NCI-H1092 treated with DMSO at 0.1 percent for 48 hours (cell line): Measurements from ENCODE around the gene IGSF21.
"Not testable (repeated sequence)": the region's sequence is repeated elsewhere in the genome, so short reads cannot be mapped to it uniquely, and the experiment has no call there.

Experiments used
- DNase-seq: peaks from one replicate; lab custom pipeline; 2025; lab: John Stamatoyannopoulos, UW

IGSF21 gene

DNA sequence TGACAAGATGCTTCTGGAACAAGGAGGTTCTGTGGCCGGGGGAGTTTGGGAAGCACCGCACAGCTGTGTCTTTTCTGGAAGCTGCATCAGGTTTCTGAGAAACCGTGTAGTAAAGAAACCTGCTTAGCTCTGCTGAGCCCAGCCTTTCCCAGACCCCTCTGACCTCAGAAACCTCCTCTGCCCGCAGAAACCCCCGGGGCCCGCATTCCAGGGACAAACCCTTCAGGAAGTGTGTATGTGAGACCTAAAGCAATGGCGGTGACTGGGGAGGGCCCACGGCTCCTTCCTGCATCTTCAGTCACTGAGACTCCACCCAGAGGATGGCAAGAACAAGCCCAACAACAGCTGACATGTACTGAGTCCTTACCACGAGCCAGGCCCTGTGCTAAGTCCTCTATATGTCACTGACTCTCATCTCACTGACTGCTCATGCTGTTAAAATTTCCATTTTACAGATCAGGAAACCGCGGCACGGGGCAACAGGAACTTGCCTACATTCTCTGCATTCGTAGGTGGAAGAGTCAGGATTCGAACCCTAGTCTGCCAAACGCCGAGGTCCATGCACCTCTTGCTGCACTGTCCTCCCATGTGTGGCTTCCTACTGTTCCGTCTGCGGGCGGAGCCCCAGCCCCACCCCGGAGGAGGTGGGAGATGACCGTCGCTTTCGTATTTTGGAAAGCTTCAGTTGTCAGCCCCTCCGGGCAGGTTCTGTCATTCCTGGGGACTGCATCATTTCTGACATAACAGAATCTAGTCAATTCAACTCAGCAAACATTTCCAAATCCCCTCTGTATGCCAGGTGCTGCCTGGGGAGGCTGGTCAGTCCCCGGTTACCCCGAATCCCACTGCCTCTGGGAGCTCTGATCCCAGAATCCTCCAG lies 299.8 kb downstream of the IGSF21 start:
- DNase-seq, result no peak

DNA sequence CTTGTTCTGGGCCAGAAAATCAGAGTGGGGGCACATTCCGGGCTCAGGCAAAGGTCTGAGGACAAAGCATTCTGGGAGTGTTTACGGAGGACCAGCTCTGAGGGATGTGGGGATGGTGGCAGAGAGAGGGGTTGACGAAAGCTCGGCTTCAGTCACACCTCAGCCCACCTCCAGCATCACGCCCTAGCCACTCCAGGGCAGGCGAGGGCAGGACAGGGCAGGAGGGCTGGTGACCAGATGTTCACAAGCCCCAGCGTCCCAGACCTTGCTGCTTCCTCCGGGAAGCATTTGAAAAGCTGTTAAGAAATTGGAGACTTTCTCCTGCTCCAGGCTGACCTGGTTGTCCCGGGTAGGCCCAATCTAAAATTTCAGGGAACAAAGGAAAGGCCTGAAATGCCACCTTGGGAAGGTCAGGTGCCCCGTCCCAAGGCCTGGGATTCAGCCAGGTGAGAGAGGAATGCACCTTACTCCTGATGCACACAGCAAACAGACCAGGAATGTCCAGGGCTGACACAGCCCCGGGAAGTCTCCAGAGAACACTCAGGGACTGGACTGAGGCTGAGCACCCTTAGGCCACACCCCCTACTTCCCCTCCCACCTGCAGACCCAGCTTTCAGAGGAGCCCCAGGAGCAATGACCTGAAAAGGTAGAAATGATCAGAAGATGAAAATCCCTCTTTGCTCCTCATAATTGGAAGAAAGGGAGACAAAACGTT lies 301.2 kb downstream of the IGSF21 start:
- DNase-seq, result no peak

DNA sequence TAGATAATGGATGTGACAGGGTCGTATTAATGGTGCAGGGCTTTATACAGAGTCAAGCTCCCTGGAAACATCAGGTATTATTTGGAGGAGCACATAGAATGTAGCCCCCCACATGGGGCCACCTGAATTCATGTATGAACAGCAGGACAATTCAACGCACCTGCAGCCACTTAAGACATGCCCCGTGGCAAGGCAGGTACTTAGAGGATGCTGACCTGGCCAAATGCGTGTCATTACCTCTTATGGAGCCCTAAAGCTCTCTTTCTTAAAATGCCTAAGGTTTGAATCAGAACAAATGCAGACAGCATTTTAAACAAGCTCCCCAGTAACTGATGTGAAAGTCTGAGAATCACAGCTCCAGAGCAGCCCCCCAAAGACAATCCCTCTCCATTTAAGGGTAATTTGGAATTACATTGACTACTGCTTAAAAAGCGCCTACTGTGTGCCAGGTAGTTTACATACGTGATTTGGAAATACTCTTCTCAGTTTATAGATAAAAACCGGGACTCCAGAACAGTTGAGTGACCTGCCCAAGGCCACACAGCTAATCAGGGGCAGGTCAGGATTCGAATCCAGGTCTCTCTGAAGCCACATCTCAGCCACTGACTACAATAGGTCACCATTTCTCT lies 302.1 kb downstream of the IGSF21 start:
- no peak for DNase-seq

DNA sequence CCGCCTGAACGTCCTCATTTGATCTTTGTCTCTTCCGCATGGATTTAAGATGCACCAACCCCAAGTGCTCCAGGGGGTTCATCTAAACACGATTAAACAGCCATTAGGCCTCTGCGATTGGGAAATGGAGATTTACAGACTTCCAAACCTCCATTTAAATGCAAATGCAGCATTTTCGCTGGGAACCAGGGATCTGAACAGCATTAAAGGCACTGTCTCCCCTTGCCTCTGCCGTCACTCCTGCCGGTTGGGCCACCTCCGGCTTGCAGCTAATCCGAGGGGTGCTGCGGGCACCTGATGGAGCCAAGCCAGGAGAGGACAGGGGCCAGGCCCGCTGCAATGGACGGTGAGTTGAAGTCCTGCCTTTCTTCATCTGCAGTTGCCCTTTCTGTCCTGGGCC lies 302.8 kb downstream of the IGSF21 start:
- no peak for DNase-seq

DNA sequence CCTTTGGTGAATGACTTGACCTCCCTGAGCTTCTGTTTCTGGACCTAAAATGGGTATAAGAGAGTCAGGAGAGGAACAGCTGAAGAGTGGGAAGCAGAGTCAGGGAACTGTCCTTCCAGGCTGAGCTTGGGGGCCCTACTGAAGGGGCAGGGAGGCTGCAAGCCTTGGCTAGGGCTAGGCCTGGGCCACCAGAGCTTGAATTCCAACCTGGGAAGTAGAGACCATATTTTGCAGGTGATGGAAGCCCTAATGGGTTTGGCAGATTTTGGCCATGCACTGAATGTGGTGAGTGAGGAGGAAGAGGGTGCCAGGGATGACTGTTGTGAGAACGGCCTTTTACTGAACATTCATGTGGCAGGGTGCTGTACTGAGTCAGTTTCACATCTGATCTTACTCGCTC lies 303.7 kb downstream of the IGSF21 start:
- DNase-seq, result no peak

DNA sequence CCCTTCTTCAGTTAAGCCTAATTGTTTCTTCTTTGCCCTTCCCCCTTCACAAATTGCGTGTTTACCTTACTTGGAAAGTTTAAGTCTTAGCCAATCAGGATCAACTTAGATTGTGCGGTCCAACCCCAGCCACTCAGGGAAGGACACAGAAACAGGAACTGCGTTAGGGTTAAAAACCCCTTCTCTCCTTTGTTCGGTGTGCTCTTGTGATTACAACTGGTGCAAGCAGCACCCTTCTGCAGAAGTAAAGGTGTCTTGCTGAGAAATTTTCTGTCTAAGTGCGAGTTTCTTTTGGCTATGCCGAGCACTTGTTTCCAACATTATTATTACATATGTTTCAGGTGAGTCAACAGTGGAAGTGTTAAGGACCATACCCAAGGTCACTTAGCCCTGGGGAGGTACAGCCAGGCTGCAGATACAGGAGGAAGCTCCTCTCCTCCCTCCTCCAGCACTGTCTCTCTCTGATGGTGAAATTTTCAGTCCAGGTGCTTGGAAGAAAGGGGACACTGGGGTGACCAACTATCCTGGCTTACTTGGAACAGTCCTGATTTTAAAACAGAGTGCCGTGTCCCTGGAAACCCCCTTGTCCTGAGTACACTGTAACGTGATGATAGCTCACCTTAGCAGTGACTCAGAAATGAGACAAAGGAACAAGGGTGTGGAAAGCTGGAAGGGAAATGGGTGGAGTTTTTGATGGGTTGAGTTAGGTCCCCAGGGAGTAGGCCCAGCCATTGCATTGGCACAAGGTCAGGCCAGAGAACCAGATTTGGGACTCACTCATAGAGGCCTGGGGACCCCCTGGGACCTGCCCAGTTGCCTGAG lies 304.4 kb downstream of the IGSF21 start:
- DNase-seq, result no peak

DNA sequence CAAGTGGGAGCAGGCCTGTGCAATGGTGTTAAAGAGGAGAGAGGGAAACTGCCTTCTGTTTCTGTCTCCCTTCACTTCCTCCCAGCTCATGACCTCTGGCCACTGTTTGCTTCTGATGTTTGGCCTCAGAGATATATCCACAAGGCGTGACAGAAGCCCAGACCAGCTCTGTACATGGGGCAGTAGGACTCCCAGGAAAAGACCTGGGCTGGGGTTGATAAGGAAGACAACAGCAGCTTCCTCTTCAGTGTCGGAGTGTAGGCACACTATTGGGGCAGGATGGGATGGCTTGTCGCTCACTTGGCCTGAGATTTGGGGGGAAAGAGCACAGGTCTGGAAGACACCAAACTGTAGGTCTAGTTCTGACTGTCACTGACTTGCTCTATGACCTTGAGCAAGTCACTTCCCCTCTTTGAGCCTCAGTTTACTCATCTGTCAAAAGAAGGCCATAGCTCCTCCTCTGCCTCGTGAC lies 305.3 kb downstream of the IGSF21 start:
- no peak for DNase-seq

DNA sequence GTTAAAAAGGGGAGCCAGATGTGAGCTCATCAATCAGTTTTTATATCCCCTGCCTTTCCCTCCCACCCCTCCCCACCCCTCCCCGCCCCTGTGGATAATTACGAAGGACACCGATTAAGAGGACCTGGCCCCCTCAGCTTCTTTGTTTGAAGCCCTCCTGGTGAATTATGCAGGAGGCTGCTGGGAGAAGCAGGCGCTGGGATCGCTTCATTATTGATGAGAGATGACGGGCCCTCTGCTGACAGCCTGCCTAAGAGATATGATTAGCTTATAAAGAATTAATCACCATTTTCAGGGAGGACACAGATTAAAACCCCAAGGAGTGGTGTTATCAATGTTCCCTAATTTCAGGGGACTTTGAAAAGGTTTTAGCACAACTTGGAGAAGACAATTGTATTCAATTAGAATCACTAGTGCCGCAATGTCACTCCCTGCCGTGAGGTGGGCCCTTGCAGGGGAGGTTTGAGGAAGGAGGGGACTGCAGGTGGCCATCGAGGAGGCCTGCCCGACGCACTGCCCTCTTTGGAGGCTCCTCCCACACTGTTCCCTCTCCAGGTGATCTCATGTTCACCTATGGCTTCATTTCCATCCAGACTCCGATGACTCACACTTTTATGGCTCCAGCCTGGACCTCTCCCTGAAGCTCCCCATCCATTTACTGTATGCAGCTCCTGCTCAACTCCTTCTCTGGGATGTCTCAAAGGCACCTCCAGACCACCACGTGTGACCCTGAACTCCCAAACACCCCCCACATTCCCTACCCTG lies 306.1 kb downstream of the IGSF21 start:
- no peak for DNase-seq

DNA sequence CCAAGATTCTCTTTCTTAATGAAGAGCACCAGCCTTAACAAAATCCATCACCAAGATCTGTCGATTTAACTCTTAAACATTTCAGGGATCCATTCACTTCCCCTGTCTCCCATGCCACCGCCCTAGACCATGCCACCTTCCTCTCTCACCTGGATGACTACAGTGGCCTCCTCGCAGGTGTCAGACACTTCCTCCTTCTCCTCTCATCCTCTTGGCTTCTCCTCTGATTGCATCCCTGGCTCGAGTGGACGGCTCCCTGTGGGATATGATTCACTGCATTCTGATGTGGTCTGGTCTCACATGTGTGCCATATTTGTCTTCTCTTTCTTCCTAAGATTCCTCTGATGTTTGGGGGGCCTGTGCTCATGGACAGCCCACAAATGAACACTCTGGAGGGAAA lies 306.7 kb downstream of the IGSF21 start:
- no peak for DNase-seq

DNA sequence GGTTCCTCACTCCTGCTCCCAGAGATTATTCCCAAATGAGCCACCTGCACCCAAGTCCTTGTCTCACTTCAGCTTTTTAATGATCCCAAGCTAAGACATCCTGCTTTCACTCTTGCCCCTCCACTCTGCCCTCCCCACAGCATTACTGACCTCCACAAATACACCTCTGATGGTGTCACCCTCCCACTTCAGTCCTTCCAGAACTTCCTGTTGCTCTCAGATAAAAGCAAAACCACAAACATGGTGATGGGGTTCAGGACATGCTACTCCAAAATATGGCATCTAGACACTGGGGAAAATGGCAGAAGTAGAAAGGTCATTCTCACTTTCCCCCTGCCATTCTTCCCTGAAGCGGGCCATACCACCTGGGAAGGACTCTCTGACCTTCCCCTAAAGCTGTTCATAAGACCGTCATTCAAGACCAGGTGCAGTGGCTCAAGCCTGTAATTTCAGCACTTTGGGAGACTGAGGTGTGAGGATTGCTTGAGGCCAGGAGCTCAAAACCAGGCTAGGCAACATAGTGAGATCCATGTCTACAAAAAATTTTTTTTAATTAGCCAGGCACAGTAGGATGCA lies 307.4 kb downstream of the IGSF21 start:
- DNase-seq, result no peak

DNA sequence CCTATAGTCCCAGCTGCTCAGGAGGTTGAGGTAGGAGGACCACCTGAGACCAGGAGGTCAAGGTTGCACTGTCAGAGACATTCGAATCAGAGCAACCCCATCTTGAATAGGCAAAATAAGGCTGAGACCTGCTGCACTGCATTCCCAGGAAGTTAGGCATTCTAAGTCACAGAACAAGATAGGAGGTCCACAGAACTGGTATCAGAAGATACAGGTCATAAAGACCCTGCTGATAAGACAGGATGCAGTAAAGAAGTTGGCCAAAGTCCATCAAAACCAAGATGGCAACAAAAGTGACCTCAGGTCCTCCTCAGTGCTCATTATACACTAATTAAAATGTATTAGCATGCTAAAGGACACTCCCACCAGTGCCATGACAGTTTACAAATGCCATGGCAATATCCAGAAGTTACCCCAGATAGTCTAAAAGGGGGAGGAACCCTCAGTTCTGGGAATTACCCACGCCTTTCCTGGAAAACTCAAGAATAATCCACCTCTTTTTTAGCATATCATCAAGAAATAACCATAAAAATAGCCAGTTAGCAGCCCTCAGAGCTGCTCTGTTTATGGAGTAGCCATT lies 307.9 kb downstream of the IGSF21 start:
- no peak for DNase-seq

DNA sequence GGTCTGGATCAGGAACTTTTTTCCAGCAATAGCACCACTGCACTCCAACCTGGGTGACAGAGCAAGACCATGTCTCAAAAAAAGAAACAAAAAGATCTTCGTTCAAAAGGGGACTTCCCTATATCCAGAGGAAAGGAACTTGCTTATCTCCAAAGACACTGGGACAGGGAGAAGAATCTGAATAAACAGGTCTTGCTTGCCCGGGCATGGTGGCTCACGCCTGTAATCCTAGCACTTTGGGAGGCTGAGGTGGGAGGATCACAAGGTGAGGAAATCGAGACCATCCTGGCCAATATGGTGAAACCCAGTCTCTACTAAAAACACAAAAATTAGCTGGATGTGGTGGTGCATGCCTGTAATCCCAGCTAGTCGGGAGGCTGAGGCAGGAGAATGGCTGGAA lies 308.5 kb downstream of the IGSF21 start:
- not testable (repeated sequence) for DNase-seq

DNA sequence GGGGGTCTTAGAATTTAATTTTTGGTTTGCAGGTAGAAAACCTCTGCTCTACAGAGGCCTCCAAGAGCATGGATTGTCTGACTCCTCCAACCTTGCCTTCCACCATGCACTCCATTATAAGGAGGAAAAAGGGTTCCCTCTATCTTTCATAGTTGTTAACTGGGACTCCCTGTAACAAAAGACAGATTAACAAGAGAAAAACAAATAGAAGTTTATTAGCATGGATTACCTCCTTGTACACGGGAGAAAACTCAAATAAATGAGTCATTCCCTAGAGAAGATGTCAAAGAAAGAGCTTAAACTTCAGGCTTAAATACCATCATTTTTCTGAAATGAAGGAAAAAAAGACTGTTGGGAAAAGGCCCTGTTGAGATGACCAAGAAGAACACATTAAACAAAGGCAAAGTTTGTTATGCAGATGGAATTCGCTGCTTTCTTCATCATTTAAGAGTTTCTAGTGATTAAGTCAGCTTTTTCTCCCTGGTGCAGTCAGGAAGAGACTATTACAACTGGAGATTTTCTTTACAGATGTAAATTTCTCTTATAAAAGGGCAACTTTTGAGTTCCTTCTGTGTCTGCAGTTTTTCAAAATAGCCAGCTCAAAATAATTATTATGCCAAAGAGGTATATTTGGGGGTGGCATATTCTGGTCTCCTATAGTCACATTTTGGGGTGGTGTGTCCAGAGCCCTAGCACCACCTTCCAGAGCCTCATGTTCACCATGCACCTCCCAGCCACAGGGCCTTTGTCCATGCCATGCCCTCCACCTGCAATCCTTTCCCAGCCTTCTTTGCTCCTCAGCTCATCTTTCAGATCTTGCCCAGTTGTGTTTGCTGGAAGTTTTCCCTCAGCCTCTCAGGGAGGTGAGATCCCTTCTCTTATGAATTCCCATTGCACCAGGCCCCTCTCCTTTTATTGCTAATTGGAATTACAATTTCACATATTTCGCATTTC lies 310.0 kb downstream of the IGSF21 start:
- DNase-seq, result no peak

DNA sequence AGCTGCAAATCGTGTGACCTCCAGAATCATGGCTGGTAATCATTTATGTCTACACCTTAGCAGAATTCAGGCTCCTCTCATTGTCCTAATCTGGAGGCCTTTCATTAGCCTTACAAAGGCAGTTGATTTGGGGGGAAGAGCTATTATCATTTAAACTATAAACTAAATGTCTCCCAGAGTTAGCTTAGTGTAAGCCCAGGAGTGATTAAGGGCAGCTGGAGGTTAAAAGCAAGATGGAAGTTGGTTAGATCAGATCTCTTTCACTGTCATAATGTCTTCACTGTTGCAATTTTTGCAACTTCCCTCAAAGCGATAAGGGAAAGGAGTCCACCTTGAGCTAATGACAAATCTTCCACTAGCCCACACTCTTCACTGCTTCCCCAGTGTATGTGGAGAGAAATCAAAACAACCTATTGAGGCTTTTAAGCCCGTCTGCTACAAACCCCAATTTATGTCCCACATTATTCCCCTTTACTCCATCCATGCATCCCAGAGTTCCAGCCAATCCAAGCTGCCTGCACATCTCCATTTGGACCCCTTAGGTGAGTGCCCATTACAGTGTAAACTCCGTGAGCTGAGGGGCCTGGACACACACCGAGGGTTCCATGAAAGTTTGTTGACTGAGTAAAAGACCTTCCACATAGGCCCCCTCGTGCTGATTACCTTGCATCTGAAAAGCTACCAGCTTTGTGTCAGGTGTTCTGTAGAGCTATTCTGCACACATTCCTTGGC lies 311.7 kb downstream of the IGSF21 start:
- no peak for DNase-seq

DNA sequence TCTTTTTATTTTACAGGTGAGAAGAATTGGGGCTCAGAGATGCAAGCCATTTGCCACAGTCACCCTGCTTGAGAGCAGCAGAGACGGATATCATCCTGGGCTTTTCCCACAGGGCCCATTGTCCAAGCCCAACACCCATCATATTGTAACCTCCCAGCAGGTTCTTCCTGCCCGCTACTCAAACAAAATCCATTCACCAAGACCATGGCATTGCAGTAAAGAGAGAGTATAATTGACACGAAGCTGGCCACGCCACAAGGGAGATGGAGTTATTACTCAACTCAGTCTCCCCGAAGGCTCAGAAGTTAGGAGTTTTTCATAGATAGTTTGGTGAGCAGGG lies 312.2 kb downstream of the IGSF21 start:
- DNase-seq, result no peak

DNA sequence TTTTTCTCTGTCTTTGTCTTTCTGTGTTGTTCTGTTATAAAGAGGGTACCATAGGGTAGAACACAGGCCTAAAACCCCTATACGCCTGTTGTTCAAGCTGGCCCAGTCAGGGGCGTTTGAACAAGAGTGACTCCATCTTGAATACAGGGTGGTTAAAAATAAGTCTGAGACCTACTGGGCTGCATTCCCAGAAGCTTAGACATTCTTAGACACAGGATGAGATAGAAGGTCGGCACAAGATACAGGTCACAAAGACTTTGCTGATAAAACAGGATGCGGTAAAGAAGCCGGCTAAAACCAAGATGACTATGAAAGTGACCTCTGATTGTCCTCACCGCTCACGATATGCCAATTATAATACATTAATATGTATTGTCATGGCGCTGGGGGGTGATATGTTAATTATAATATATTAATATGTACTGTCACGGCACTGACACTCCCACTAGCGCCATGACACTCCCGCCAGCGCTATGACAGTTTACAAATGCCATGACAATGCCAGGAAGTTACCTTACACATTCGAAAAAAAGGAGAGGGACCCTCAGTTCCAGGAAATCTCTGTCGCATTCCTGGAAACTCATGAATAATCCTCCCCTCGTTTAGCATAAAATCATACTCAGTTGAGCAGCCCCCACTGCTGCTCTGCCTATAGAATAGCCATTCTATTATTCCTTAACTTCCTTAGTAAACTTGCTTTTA lies 314.6 kb downstream of the IGSF21 start:
- no peak for DNase-seq

DNA sequence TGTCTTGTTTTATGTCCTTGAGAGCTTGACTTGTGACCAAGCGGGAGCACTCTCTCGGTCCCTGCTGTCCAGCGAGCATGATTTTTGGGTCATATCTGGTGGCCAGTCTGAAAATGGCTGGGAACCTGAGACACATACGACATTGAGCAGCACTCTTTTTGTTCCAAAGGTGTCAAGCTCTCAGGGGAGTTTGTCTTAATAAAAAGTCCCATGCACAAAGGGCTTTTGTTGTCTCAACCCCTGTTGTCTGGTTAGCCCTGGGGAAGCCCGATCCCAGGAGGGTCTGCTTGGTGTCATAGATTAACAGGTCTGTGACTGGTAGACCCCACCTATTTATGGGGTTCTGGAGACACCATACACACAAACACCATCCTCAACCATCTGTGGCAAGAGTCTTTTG lies 315.4 kb downstream of the IGSF21 start:
- no peak for DNase-seq

DNA sequence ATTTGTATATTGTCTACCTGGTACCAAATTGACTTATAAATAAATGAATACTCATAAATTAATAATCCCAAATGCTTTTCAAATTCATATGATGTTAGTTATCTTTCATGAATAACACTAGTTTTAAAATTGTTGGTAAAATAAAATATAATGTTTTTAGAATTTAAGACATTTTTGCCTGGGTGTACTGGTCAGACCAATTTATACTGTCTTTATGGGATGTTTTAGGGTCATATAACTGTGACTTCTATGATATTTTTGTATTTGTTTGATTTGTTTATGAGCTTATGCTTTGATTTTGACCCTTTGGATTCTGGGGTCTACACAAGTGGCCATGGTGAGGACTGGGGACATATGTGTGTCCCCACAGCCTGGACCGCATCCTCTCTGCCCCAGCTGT lies 319.0 kb downstream of the IGSF21 start:
- DNase-seq, result no peak
